Parathyroid adenoma (tissue), 2 donors: ENCODE measurements around the gene GNAI1.

ENCODE experiments used
- H2AFZ ChIP-seq: fragments of 300-600 bp; sonication (generic); one replicate; pipeline ENCODE4 v1.7.0; 2017; ENCODE audit warnings: antibody characterized with exemption, mild to moderate bottlenecking
- H3K27ac ChIP-seq: fragments of 300-600 bp; sonication (generic); one replicate; pipeline ENCODE4 v1.7.0; 2017
- H3K27me3 ChIP-seq: fragments of 300-600 bp; sonication (generic); one replicate; pipeline ENCODE4 v1.7.0; 2017; ENCODE audit warnings: low read length; ENCODE audit not compliant: control insufficient read depth, insufficient read depth
- H3K36me3 ChIP-seq: fragments of 300-600 bp; sonication (generic); one replicate; pipeline ENCODE4 v1.7.0; 2017; ENCODE audit warnings: low read length; ENCODE audit not compliant: control insufficient read depth, insufficient read depth
- H3K4me1 ChIP-seq: fragments of 300-600 bp; sonication (generic); one replicate; pipeline ENCODE4 v1.7.0; 2017; ENCODE audit warnings: control low read depth
- H3K4me2 ChIP-seq: fragments of 300-600 bp; sonication (generic); one replicate; pipeline ENCODE4 v1.7.0; 2017; ENCODE audit warnings: low read length
- H3K4me3 ChIP-seq: fragments of 300-600 bp; sonication (generic); one replicate; pipeline ENCODE4 v1.7.0; 2017; ENCODE audit warnings: low read depth, low read length
- H3K79me2 ChIP-seq: fragments of 300-600 bp; sonication (generic); one replicate; pipeline ENCODE4 v1.7.0; 2017; ENCODE audit warnings: control low read depth
- H3K9ac ChIP-seq: fragments of 300-600 bp; sonication (generic); one replicate; pipeline ENCODE4 v1.7.0; 2017; ENCODE audit warnings: mild to moderate bottlenecking
- H3K9me3 ChIP-seq: fragments of 300-600 bp; sonication (generic); one replicate; pipeline ENCODE4 v1.7.0; 2017; ENCODE audit warnings: low read length; ENCODE audit not compliant: control insufficient read depth
- TF ChIP-seq, protein P1 (sequence below): fragments of 300-600 bp; sonication (generic); IDR thresholded peaks from one replicate; pipeline ENCODE4 v1.7.0; 2017; ENCODE audit warnings: antibody characterized with exemption, mild to moderate bottlenecking
- donor health status: primary hyperparathyroidism.

GNAI1 gene

DNA sequence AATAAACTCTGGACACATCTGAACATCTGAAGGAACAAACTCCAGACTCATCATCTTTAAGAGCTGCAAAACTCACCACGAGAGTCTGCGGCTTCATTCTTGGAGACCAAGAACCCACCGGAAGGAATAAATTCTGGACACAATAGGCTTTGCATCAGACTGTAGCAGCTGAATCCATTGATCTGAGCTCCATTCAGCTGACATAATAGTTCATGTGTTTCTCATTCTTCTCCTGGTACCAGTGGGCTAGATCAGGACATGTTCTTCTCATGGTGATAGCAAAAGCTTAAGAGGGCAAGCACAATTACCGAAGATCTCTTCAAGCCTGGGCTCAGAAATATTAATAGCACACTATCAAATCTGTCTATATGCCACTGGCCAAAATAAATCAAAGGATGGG lies 20.5 kb upstream of the GNAI1 start:
- H3K4me3 ChIP-seq, result no peak overlapping the region

DNA sequence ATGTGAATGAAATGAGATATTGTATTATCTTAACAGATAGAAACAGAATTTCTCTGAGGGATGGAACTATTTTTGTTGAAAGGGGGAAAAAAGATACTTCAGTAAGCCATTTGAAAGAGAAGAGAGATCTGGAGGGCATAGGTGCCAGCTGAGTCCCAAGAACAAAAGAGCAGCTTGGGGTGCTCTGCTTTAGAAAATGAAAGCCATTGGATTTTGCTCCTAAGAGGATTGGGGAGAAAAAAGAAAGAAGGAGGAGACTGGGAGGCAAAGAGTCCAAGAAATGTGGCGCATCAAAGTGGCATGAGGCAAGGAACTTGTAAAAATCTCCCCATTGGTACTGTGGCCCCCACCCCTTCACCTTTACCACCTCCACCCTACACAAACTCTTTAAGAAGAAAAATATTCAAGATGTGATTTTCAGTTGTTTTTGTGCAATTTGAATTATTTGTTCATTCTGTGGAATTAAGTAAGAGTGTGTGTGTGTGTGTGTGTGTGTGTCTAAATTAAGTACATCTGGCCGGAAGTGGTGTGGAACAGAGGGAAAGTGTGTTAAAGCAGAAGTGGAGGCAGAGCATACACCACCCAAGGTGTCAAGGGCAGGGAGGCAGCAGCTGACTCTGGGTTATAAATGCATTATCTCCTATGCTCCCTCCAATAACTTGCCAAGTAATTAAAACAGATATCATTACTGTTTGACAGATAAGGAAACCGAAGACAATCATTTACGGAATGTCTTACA lies 9.9 kb upstream of the GNAI1 start:
- H3K79me2 ChIP-seq, result no peaks in the 10 kb centered on the region
- no peak overlapping the region for H3K27ac ChIP-seq
- H2AFZ ChIP-seq, result no peak overlapping the region
- no peak overlapping the region for H3K9ac ChIP-seq
- H3K4me1 ChIP-seq, result peaks cover 6% of the 10 kb centered on the region
- TF ChIP-seq, protein P1, sequence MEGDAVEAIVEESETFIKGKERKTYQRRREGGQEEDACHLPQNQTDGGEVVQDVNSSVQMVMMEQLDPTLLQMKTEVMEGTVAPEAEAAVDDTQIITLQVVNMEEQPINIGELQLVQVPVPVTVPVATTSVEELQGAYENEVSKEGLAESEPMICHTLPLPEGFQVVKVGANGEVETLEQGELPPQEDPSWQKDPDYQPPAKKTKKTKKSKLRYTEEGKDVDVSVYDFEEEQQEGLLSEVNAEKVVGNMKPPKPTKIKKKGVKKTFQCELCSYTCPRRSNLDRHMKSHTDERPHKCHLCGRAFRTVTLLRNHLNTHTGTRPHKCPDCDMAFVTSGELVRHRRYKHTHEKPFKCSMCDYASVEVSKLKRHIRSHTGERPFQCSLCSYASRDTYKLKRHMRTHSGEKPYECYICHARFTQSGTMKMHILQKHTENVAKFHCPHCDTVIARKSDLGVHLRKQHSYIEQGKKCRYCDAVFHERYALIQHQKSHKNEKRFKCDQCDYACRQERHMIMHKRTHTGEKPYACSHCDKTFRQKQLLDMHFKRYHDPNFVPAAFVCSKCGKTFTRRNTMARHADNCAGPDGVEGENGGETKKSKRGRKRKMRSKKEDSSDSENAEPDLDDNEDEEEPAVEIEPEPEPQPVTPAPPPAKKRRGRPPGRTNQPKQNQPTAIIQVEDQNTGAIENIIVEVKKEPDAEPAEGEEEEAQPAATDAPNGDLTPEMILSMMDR, result no peak
- no peak overlapping the region for H3K4me2 ChIP-seq
- H3K27me3 ChIP-seq, result no peaks in the 10 kb centered on the region
- no peak overlapping the region for H3K4me3 ChIP-seq
- no peaks in the 10 kb centered on the region for H3K9me3 ChIP-seq
- no peaks in the 10 kb centered on the region for H3K36me3 ChIP-seq

More for the DNA sequence above, 20.5 kb upstream of the GNAI1 start:
- no peak overlapping the region for H3K4me2 ChIP-seq
- H3K27ac ChIP-seq, result no peak overlapping the region
- H3K9ac ChIP-seq, result no peak overlapping the region
- no peaks in the 10 kb centered on the region for H3K4me1 ChIP-seq
- H2AFZ ChIP-seq, result no peak overlapping the region
- no peaks in the 10 kb centered on the region for H3K27me3 ChIP-seq
- TF ChIP-seq, protein P1, result no peak
- H3K9me3 ChIP-seq, result no peaks in the 10 kb centered on the region
- no peaks in the 10 kb centered on the region for H3K36me3 ChIP-seq
- H3K79me2 ChIP-seq, result no peaks in the 10 kb centered on the region

DNA sequence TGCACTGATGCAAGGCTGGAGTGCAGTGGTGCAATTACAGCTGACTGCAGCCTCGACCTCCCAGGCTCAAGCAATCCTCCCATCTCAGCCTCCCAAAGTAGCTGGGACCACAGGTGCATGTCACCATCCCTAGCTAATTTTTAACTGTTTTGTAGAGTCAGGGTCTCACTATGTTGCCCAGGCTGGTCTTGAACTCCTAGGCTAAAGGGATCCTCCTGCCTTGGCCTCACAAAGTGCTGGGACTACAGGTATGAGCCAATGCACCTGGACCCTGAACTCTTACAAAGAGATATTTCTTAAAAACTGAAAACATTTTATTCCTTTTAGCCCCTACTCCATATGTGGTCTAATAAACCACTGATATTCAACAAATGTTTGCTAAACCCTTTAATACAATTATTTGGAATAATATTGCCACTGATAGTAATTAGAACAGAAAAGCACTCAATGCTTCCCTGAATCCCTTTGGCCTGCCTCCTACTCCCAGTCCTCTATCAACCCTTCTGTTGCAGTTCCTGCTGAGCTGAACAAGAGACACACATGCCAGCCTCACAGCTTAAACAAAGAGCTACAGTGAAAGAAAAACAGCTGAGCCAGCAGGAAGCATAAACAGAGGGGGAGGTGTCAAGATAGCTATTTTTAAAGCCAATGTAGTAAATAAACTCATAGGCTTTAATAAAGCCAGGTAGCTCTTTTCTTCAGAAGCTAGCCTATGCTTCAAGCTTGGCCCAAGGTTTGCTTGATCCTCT lies 7.0 kb upstream of the GNAI1 start:
- Histone ChIP-seq H3K27ac (peak overlapping the region; percentile 33), H3K4me3 (no peak overlapping the region), H3K4me1 (peaks cover 6% of the 10 kb centered on the region), H2AFZ (peak overlapping the region; percentile 31), H3K4me2 (peak overlapping the region; percentile 35), H3K36me3 (no peaks in the 10 kb centered on the region), H3K9me3 (no peaks in the 10 kb centered on the region), H3K79me2 (no peaks in the 10 kb centered on the region), H3K27me3 (no peaks in the 10 kb centered on the region), H3K9ac (no peak overlapping the region)
- TF ChIP-seq, protein P1, result no peak

DNA sequence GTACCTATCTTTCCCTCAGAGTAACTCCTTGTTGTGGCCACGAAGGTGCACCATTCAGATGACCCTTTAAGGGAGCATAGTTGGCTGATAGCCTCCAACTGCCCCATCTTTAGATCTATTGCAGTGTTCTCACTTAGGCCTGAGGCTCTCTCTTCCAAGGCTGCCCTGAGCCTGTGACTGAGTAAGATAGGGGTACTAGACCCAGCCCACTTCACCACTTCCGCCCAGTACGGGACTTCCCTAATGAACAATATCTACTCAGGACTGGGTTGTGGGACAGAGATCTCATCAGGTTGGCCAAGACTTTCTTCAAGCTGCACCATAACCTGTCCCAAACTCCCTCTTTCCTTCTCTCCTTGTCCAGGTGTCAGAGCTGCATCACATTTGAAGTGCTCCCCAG lies 5.7 kb upstream of the GNAI1 start:
- no peaks in the 10 kb centered on the region for H3K79me2 ChIP-seq
- H3K4me2 ChIP-seq, result no peak overlapping the region
- H3K27ac ChIP-seq, result no peak overlapping the region
- no peak overlapping the region for H3K9ac ChIP-seq
- H3K27me3 ChIP-seq, result no peaks in the 10 kb centered on the region
- TF ChIP-seq, protein P1, result no peak
- H3K36me3 ChIP-seq, result no peaks in the 10 kb centered on the region
- H2AFZ ChIP-seq, result no peak overlapping the region
- H3K4me1 ChIP-seq, result peaks cover 6% of the 10 kb centered on the region
- H3K9me3 ChIP-seq, result no peaks in the 10 kb centered on the region
- no peak overlapping the region for H3K4me3 ChIP-seq
